IMR-90 (cell line): ENCODE results near the gene NOL9. TPM values are rescaled to one million over a fixed set of nuclear protein-coding genes. Genes with fewer than 3 reads are reported as not detected.
"Not testable (repeated sequence)": the region's sequence is repeated elsewhere in the genome, so short reads cannot be mapped to it uniquely, and the experiment has no call there.

Source experiments
- ATAC-seq: fragments of 200-7000 bp; cut with Tn5 transposase; 2 replicates; pipeline ENCODE4 v1.9.1; 2020; ENCODE audit warnings: low read depth, mild to moderate bottlenecking, moderate library complexity
- BruUV-seq: library from RNA; stranded (reverse); fragments of 400-500 nt; replicated peaks from 2 replicates; lab custom pipeline; 2021; lab: Mats Ljungman, UMichigan
- CTCF ChIA-PET: fragments of 300-600 bp; formaldehyde crosslinking; extraction: SDS; loops from one replicate; lab custom pipeline; 2021; ENCODE audit warnings: antibody characterized with exemption; lab: Yijun Ruan, JAX
- POLR2A ChIA-PET: fragments of 300-600 bp; sonication (Branson Sonifier 250); formaldehyde crosslinking; loops from one replicate; lab custom pipeline; 2022; ENCODE audit warnings: antibody characterized with exemption; ENCODE audit not compliant: unreplicated experiment; lab: Charles Lee
- DNase-seq: peaks from one replicate; pipeline ENCODE4 v3.0.0; 2013
- H2AFZ ChIP-seq: replicated peaks from 2 replicates; pipeline ENCODE3; 2013; ENCODE audit warnings: low read length, mild to moderate bottlenecking; ENCODE audit not compliant: poor library complexity
- H2AK5ac ChIP-seq: 2 replicates; pipeline ENCODE4 v1.6.1; 2013; ENCODE audit warnings: low read depth, low read length, inconsistent platforms
- H2AK9ac ChIP-seq: replicated peaks from 2 replicates; pipeline ENCODE3; 2013; ENCODE audit warnings: mild to moderate bottlenecking, low read depth, low read length, moderate library complexity; ENCODE audit not compliant: poor library complexity
- H2BK120ac ChIP-seq: 2 replicates; pipeline ENCODE4 v1.6.1; 2013; ENCODE audit warnings: low read depth, low read length, inconsistent platforms
- H2BK15ac ChIP-seq: 3 replicates; pipeline ENCODE4 v1.6.1; 2013; ENCODE audit warnings: low read depth, low read length, inconsistent platforms
- H2BK20ac ChIP-seq: 2 replicates; pipeline ENCODE4 v1.6.1; 2013; ENCODE audit warnings: low read depth, mild to moderate bottlenecking, inconsistent platforms, low read length, moderate library complexity
- H2BK5ac ChIP-seq: 2 replicates; pipeline ENCODE4 v1.6.1; 2013; ENCODE audit warnings: mild to moderate bottlenecking, low read depth, low read length, inconsistent platforms; ENCODE audit not compliant: poor library complexity, severe bottlenecking
- H3K14ac ChIP-seq: replicated peaks from 2 replicates; pipeline ENCODE4 v1.6.1; 2013; ENCODE audit warnings: low read depth, low read length, inconsistent platforms
- H3K18ac ChIP-seq: 2 replicates; pipeline ENCODE4 v1.6.1; 2013; ENCODE audit warnings: low read depth, low read length, control low read depth
- H3K23ac ChIP-seq: 2 replicates; pipeline ENCODE4 v1.6.1; 2013; ENCODE audit warnings: low read depth, low read length, inconsistent platforms
- H3K27ac ChIP-seq: 2 replicates; pipeline ENCODE4 v1.5.1; 2013; ENCODE audit warnings: mild to moderate bottlenecking, control low read depth, low read length; ENCODE audit not compliant: insufficient read depth
- H3K27me3 ChIP-seq: 2 replicates; pipeline ENCODE4 v1.6.1; 2013; ENCODE audit warnings: low read length; ENCODE audit not compliant: control insufficient read depth, insufficient read depth
- H3K36me3 ChIP-seq: 2 replicates; pipeline ENCODE4 v1.6.1; 2013; ENCODE audit warnings: low read length, mixed read lengths; ENCODE audit not compliant: control insufficient read depth, insufficient read depth
- H3K4ac ChIP-seq: 2 replicates; pipeline ENCODE4 v1.6.1; 2013; ENCODE audit warnings: low read depth, low read length, inconsistent platforms
- H3K4me1 ChIP-seq: 2 replicates; pipeline ENCODE4 v1.6.1; 2013; ENCODE audit warnings: low read length, mixed read lengths; ENCODE audit not compliant: control insufficient read depth, insufficient read depth
- H3K4me2 ChIP-seq: 2 replicates; pipeline ENCODE4 v1.6.1; 2013; ENCODE audit warnings: low read depth, mild to moderate bottlenecking, control low read depth, low read length, moderate library complexity
- H3K4me3 ChIP-seq: 2 replicates; pipeline ENCODE4 v1.5.1; 2013; ENCODE audit warnings: low read depth, mild to moderate bottlenecking, control low read depth, low read length, moderate library complexity; ENCODE audit not compliant: insufficient read depth
- H3K56ac ChIP-seq: 2 replicates; pipeline ENCODE4 v1.6.1; 2013; ENCODE audit warnings: low read length, inconsistent platforms; ENCODE audit not compliant: insufficient read depth; ENCODE audit errors: extremely low read depth
- H3K79me1 ChIP-seq, 2 experiments: 2 replicates each; pipeline ENCODE4 v1.6.1; 2013; ENCODE audit warnings: low read length in 2 of 2, inconsistent platforms in 1 of 2, low read depth in 1 of 2
- H3K9ac ChIP-seq: 2 replicates; pipeline ENCODE4 v1.6.1; 2013; ENCODE audit warnings: low read depth, low read length, control low read depth
- H3K9me1 ChIP-seq: 2 replicates; pipeline ENCODE4 v1.6.1; 2013; ENCODE audit warnings: low read length, inconsistent platforms; ENCODE audit not compliant: insufficient read depth
- H3K9me3 ChIP-seq: 2 replicates; pipeline ENCODE4 v1.6.1; 2013; ENCODE audit warnings: low read length; ENCODE audit not compliant: control insufficient read depth, insufficient read depth
- H4K20me1 ChIP-seq: 2 replicates; pipeline ENCODE4 v1.6.1; 2013; ENCODE audit warnings: low read length, inconsistent platforms; ENCODE audit not compliant: insufficient read depth
- H4K5ac ChIP-seq: 2 replicates; pipeline ENCODE4 v1.6.1; 2013; ENCODE audit warnings: mild to moderate bottlenecking, low read depth, low read length, control low read depth
- H4K8ac ChIP-seq, 2 experiments: 2 replicates each; pipeline ENCODE4 v1.6.1; 2013; ENCODE audit warnings: low read depth in 2 of 2, low read length in 2 of 2, control low read depth in 1 of 2, inconsistent platforms in 1 of 2
- H4K91ac ChIP-seq: 2 replicates; pipeline ENCODE4 v1.6.1; 2013; ENCODE audit warnings: low read depth, low read length, inconsistent platforms; ENCODE audit not compliant: insufficient read depth
- BHLHE40 ChIP-seq: fragments of 150-350 bp; IDR thresholded peaks from 2 replicates; pipeline ENCODE4 v1.6.1; 2016; ENCODE audit warnings: mild to moderate bottlenecking, low read depth, low read length
- CEBPB ChIP-seq: IDR thresholded peaks from 2 replicates; pipeline ENCODE4 v1.6.1; 2012; ENCODE audit warnings: low read depth, low read length, improper control_type of control experiment
- CHD1 ChIP-seq: IDR thresholded peaks from 2 replicates; pipeline ENCODE4 v1.6.1; 2012; ENCODE audit warnings: low read depth, low read length, improper control_type of control experiment
- FOS ChIP-seq: fragments of 150-350 bp; IDR thresholded peaks from 2 replicates; pipeline ENCODE4 v1.6.1; 2016; ENCODE audit warnings: low read depth, low read length
- MAFK ChIP-seq: IDR thresholded peaks from 2 replicates; pipeline ENCODE4 v1.6.1; 2012; ENCODE audit warnings: low read depth, low read length, improper control_type of control experiment
- WGBS, 2 experiments: methylation state at CpG; one replicate each; pipeline versions ENCODE4 v1.1.5 to v1.1.7; 2013; ENCODE audit warnings: missing lambda C conversion rate in 2 of 2; ENCODE audit not compliant: insufficient read length in 1 of 2; ENCODE audit errors: extremely low coverage in 2 of 2; 5-methylcytosine and 5-hydroxymethylcytosine counted together
- dilution Hi-C: fragments of 300-500 bp; cut with HindIII; formaldehyde crosslinking; loops from one replicate; pipeline ENCODE4 v1.14.3; 2018; ENCODE audit warnings: low sequenced_read_pairs; ENCODE audit not compliant: unreplicated experiment
- in situ Hi-C: fragments of 300-500 bp; cut with MboI; formaldehyde crosslinking; loops from 3 replicates; pipeline ENCODE4 v1.14.3; 2019; ENCODE audit warnings: low sequenced_read_pairs, inconsistent platforms, mixed read lengths
- intact Hi-C: fragments of 100-400 bp; cut with micrococcal nuclease; formaldehyde crosslinking; loops from 2 replicates; pipeline ENCODE4 v1.10.0; 2022
- polyA plus RNA-seq, 3 experiments: library from polyadenylated mRNA; depleted of rRNA; stranded (reverse); fragments of >200 nt; gene quantifications; 2 replicates each; pipeline ENCODE4 v1.2.3, GENCODE V29; 2012; ENCODE audit warnings: low replicate concordance in 1 of 3
- total RNA-seq: library from RNA; depleted of rRNA; stranded (reverse); fragments of >200 nt; gene quantifications from 2 replicates; pipeline ENCODE4 v1.2.3, GENCODE V29; 2012

NOL9 gene
- total and polyA plus RNA-seq, 2 of the 4 experiments (the other 2 are of a cell fraction): 13.0 to 19.2 TPM

DNA sequence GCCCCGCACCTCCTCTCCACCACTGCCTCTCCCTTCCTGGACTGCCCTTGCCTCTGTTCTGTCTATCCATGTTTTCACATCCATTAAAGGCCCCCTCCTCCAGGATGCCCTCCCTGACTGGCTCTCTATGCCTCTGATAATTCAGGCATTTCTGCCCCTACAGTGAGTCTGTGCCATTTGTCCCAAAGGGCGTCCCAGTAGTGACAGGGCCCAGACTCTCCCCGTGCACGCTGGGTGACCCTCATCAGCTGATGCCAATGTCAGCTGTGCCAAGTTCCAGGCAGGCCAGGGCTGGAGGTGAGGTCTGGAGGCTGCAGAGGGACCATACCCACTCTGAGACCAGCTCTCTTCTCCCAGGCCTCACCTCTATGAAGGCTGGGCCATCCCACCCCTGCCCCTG lies 59.7 kb downstream of the NOL9 start:
- H3K4me1 ChIP-seq: peaks cover 19% of the 10 kb centered on the region
- WGBS, 2 experiments: no CpG with 5 or more reads among the region's 4 CpGs
- H3K23ac ChIP-seq: no peak overlapping the region
- no peaks in the 10 kb centered on the region; the same call in 1 of the 2 replicates for H3K27me3 ChIP-seq
- H3K56ac ChIP-seq: no peak overlapping the region
- H3K9ac ChIP-seq: no peak overlapping the region
- no peak for ATAC-seq
- H2AFZ ChIP-seq: peak overlapping the region; percentile 29
- no peaks in the 10 kb centered on the region for H3K36me3 ChIP-seq
- in situ Hi-C loops (loop anchor here (10.0 kb wide), 1 partner anchor 150 kb away; no protein-coding TSS in a partner anchor), intact Hi-C loops (loop anchor here (5.0 kb wide), 1 partner anchor 247 kb away; no protein-coding TSS in a partner anchor), dilution Hi-C loops (no loop called here)
- H3K4ac ChIP-seq: no peak overlapping the region
- no peak for TF ChIP-seq MAFK
- TF ChIP-seq CHD1: no peak
- TF ChIP-seq BHLHE40: no peak
- TF ChIP-seq FOS: no peak
- TF ChIP-seq CEBPB: no peak
- no peak overlapping the region for H3K4me2 ChIP-seq
- no peak overlapping the region for H3K27ac ChIP-seq
- no peak overlapping the region for H3K4me3 ChIP-seq
- H4K5ac ChIP-seq: no peak overlapping the region
- peaks cover 2% of the 10 kb centered on the region; the same call in 1 of the 2 replicates for H4K20me1 ChIP-seq
- BruUV-seq: no TSS peak
- ChIA-PET POLR2A (no interaction called here), CTCF (no interaction called here)
- H4K91ac ChIP-seq: no peak overlapping the region
- H2AK5ac ChIP-seq: no peak overlapping the region
- H2BK5ac ChIP-seq: no peak overlapping the region
- H4K8ac ChIP-seq: no peak overlapping the region
- peaks cover 0 to 15% of the 10 kb centered on the region in 2 experiments; a peak in 1 of 4 replicates for H3K79me1 ChIP-seq
- no peak overlapping the region for H2BK15ac ChIP-seq
- H2BK20ac ChIP-seq: no peak overlapping the region
- H3K9me1 ChIP-seq: 0 out of 2 replicates have a peak, but pooled peaks cover 2% of the 10 kb centered on the region
- H2BK120ac ChIP-seq: no peak overlapping the region
- no peaks in the 10 kb centered on the region for H3K9me3 ChIP-seq
- H2AK9ac ChIP-seq: peak overlapping the region; percentile 42
- H3K18ac ChIP-seq: no peak overlapping the region
- no peak overlapping the region for H3K14ac ChIP-seq
- DNase-seq: no peak

GRCh38 chr1:6493834-6494223 lies 60.5 kb downstream of the NOL9 start:
- H3K9me3 ChIP-seq, H3K9ac ChIP-seq, H3K27ac ChIP-seq, H3K18ac ChIP-seq, H2BK120ac ChIP-seq, H3K23ac ChIP-seq, H4K8ac ChIP-seq, DNase-seq, H2BK5ac ChIP-seq, H3K36me3 ChIP-seq, H2AK9ac ChIP-seq, POLR2A ChIA-PET, H3K4me2 ChIP-seq, H2BK20ac ChIP-seq, H2AFZ ChIP-seq, H3K4ac ChIP-seq, H4K91ac ChIP-seq, CTCF ChIA-PET, dilution Hi-C loops, H4K20me1 ChIP-seq, H3K27me3 ChIP-seq, ATAC-seq, H2AK5ac ChIP-seq, H3K9me1 ChIP-seq, H4K5ac ChIP-seq, H3K4me3 ChIP-seq, BruUV-seq, H3K56ac ChIP-seq, H2BK15ac ChIP-seq, H3K14ac ChIP-seq: not testable (repeated sequence)
- peaks cover 0 to 20% of the 10 kb centered on the region in 2 experiments; a peak in 1 of 4 replicates for H3K79me1 ChIP-seq
- intact Hi-C loops (loop anchor here (5.0 kb wide), 1 partner anchor 247 kb away; no protein-coding TSS in a partner anchor), in situ Hi-C loops (loop anchor here (10.0 kb wide), 1 partner anchor 151 kb away; no protein-coding TSS in a partner anchor)
- H3K4me1 ChIP-seq: peaks cover 19% of the 10 kb centered on the region
- 96% methylated on average over 3 of the region's 4 CpGs; no CpG with 5 or more reads in 1 of the 2 experiments for WGBS, 2 experiments
